OCI-LY3 (cell line): ENCODE measurements around the gene DENND1A.

Source experiments
- EZH2phosphoT487 ChIP-seq: fragments of 200-600 bp; shearing (Covaris generic); IDR thresholded peaks from 2 replicates; pipeline ENCODE4 v1.6.1; 2018; ENCODE audit warnings: antibody characterized with exemption, mixed run types, low read depth
- TF ChIP-seq, protein P1 (sequence below): fragments of 200-600, 300-600 bp; sonication (generic); IDR thresholded peaks from 2 replicates; pipeline ENCODE4 v1.5.1; 2014; ENCODE audit warnings: antibody characterized with exemption, low read length, low read depth

DNA sequence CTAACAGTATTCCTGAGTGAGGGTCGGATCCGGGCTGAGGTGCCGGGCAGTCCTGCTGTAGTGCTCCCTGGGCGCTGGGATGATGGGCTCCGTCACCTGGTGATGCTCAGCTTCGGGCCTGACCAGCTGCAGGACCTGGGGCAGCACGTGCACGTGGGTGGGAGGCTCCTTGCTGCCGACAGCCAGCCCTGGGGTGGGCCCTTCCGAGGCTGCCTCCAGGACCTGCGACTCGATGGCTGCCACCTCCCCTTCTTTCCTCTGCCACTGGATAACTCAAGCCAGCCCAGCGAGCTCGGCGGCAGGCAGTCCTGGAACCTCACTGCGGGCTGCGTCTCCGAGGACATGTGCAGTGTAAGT lies 558.7 kb downstream of the DENND1A start:
- TF ChIP-seq, protein P1, sequence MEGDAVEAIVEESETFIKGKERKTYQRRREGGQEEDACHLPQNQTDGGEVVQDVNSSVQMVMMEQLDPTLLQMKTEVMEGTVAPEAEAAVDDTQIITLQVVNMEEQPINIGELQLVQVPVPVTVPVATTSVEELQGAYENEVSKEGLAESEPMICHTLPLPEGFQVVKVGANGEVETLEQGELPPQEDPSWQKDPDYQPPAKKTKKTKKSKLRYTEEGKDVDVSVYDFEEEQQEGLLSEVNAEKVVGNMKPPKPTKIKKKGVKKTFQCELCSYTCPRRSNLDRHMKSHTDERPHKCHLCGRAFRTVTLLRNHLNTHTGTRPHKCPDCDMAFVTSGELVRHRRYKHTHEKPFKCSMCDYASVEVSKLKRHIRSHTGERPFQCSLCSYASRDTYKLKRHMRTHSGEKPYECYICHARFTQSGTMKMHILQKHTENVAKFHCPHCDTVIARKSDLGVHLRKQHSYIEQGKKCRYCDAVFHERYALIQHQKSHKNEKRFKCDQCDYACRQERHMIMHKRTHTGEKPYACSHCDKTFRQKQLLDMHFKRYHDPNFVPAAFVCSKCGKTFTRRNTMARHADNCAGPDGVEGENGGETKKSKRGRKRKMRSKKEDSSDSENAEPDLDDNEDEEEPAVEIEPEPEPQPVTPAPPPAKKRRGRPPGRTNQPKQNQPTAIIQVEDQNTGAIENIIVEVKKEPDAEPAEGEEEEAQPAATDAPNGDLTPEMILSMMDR: no peak
- TF ChIP-seq EZH2phosphoT487: no peak
